ENCODE results near the gene ACSM2B.
"Not testable (repeated sequence)": the region's sequence is repeated elsewhere in the genome, so short reads cannot be mapped to it uniquely, and the experiment has no call there.

The ACSM2B gene

GRCh38 chr16:20612551-20613480 lies 36.6 kb upstream of the ACSM2B start:
- H3K9ac ChIP-seq (ENCODE audit: low read depth, low read length) = no peak overlapping the region
- H3K4me1 ChIP-seq (ENCODE audit: control insufficient read depth, insufficient read depth, low read length) = no peaks in the 10 kb centered on the region
- H3K4me2 ChIP-seq (ENCODE audit: low read length) = no peak overlapping the region
- no peaks in the 10 kb centered on the region for H3K27me3 ChIP-seq (ENCODE audit: control insufficient read depth, insufficient read depth, low read length)
- H3K4me3 ChIP-seq (ENCODE audit: low read length) = no peak overlapping the region
- no peaks in the 10 kb centered on the region for H3K9me3 ChIP-seq (replicated peaks; ENCODE audit: low read length)
- H3K36me3 ChIP-seq (ENCODE audit: insufficient read depth, low read length) = no peaks in the 10 kb centered on the region

GRCh38 chr16:20611975-20612481 lies 35.9 kb upstream of the ACSM2B start:
- H3K9me3 ChIP-seq (replicated peaks; ENCODE audit: low read length) = no peaks in the 10 kb centered on the region
- no peak overlapping the region for H3K4me3 ChIP-seq (ENCODE audit: low read length)
- H3K27me3 ChIP-seq (ENCODE audit: control insufficient read depth, insufficient read depth, low read length) = no peaks in the 10 kb centered on the region
- H3K9ac ChIP-seq (ENCODE audit: low read depth, low read length) = no peak overlapping the region
- H3K4me2 ChIP-seq (ENCODE audit: low read length) = no peak overlapping the region
- no peaks in the 10 kb centered on the region for H3K36me3 ChIP-seq (ENCODE audit: insufficient read depth, low read length)
- no peaks in the 10 kb centered on the region for H3K4me1 ChIP-seq (ENCODE audit: control insufficient read depth, insufficient read depth, low read length)

- Histone ChIP-seq H3K9ac (ENCODE audit: low read depth, low read length) (no peak overlapping the region), H3K27me3 (ENCODE audit: control insufficient read depth, insufficient read depth, low read length) (no peaks in the 10 kb centered on the region), H3K4me1 (ENCODE audit: control insufficient read depth, insufficient read depth, low read length) (no peaks in the 10 kb centered on the region), H3K36me3 (ENCODE audit: insufficient read depth, low read length) (no peaks in the 10 kb centered on the region), H3K9me3 (replicated peaks; ENCODE audit: low read length) (no peaks in the 10 kb centered on the region), H3K4me2 (ENCODE audit: low read length) (no peak overlapping the region), H3K4me3 (ENCODE audit: low read length) (no peak overlapping the region)
These were observed 35.3 kb upstream of the ACSM2B start for GRCh38 chr16:20611350-20611902.

GRCh38 chr16:20610892-20611349 lies 34.8 kb upstream of the ACSM2B start:
- Histone ChIP-seq H3K9me3 (replicated peaks; ENCODE audit: low read length) (no peaks in the 10 kb centered on the region), H3K4me1 (ENCODE audit: control insufficient read depth, insufficient read depth, low read length) (no peaks in the 10 kb centered on the region), H3K4me3 (ENCODE audit: low read length) (no peak overlapping the region), H3K4me2 (ENCODE audit: low read length) (no peak overlapping the region), H3K36me3 (ENCODE audit: insufficient read depth, low read length) (no peaks in the 10 kb centered on the region), H3K27me3 (ENCODE audit: control insufficient read depth, insufficient read depth, low read length) (no peaks in the 10 kb centered on the region), H3K9ac (ENCODE audit: low read depth, low read length) (no peak overlapping the region)

- Histone ChIP-seq H3K4me2 (ENCODE audit: low read length) (no peak overlapping the region), H3K4me3 (ENCODE audit: low read length) (no peak overlapping the region), H3K4me1 (ENCODE audit: control insufficient read depth, insufficient read depth, low read length) (no peaks in the 10 kb centered on the region), H3K9ac (ENCODE audit: low read depth, low read length) (no peak overlapping the region), H3K27me3 (ENCODE audit: control insufficient read depth, insufficient read depth, low read length) (no peaks in the 10 kb centered on the region), H3K9me3 (replicated peaks; ENCODE audit: low read length) (no peaks in the 10 kb centered on the region), H3K36me3 (ENCODE audit: insufficient read depth, low read length) (no peaks in the 10 kb centered on the region)
These were observed 34.2 kb upstream of the ACSM2B start for GRCh38 chr16:20610211-20610891.

- H3K9ac ChIP-seq (ENCODE audit: low read depth, low read length); H3K4me1 ChIP-seq (ENCODE audit: control insufficient read depth, insufficient read depth, low read length); H3K9me3 ChIP-seq (replicated peaks; ENCODE audit: low read length); H3K36me3 ChIP-seq (ENCODE audit: insufficient read depth, low read length); H3K4me3 ChIP-seq (ENCODE audit: low read length); H3K4me2 ChIP-seq (ENCODE audit: low read length); H3K27me3 ChIP-seq (ENCODE audit: control insufficient read depth, insufficient read depth, low read length): not testable (repeated sequence)
These were observed 26.0 kb upstream of the ACSM2B start for GRCh38 chr16:20602205-20602604.

- not testable (repeated sequence) for H3K4me3 ChIP-seq (ENCODE audit: low read length); H3K9ac ChIP-seq (ENCODE audit: low read depth, low read length); H3K36me3 ChIP-seq (ENCODE audit: insufficient read depth, low read length); H3K9me3 ChIP-seq (replicated peaks; ENCODE audit: low read length); H3K4me2 ChIP-seq (ENCODE audit: low read length); H3K27me3 ChIP-seq (ENCODE audit: control insufficient read depth, insufficient read depth, low read length); H3K4me1 ChIP-seq (ENCODE audit: control insufficient read depth, insufficient read depth, low read length)
These were observed 23.3 kb upstream of the ACSM2B start for GRCh38 chr16:20599475-20599874.

GRCh38 chr16:20598832-20599469 lies 22.8 kb upstream of the ACSM2B start:
- H3K4me2 ChIP-seq (ENCODE audit: low read length) = no peak overlapping the region

GRCh38 chr16:20595694-20596093 lies 19.5 kb upstream of the ACSM2B start:
- not testable (repeated sequence) for H3K36me3 ChIP-seq (ENCODE audit: insufficient read depth, low read length); H3K27me3 ChIP-seq (ENCODE audit: control insufficient read depth, insufficient read depth, low read length); H3K9me3 ChIP-seq (replicated peaks; ENCODE audit: low read length); H3K4me2 ChIP-seq (ENCODE audit: low read length); H3K9ac ChIP-seq (ENCODE audit: low read depth, low read length); H3K4me1 ChIP-seq (ENCODE audit: control insufficient read depth, insufficient read depth, low read length); H3K4me3 ChIP-seq (ENCODE audit: low read length)

More at GRCh38 chr16:20598832-20599469, 22.8 kb upstream of the ACSM2B start:
- no peak overlapping the region for H3K9ac ChIP-seq (ENCODE audit: low read depth, low read length)
- no peaks in the 10 kb centered on the region for H3K36me3 ChIP-seq (ENCODE audit: insufficient read depth, low read length)
- H3K9me3 ChIP-seq (replicated peaks; ENCODE audit: low read length) = no peaks in the 10 kb centered on the region
- no peaks in the 10 kb centered on the region for H3K4me1 ChIP-seq (ENCODE audit: control insufficient read depth, insufficient read depth, low read length)
- H3K4me3 ChIP-seq (ENCODE audit: low read length) = no peak overlapping the region
- no peaks in the 10 kb centered on the region for H3K27me3 ChIP-seq (ENCODE audit: control insufficient read depth, insufficient read depth, low read length)

GRCh38 chr16:20595068-20595467 lies 18.9 kb upstream of the ACSM2B start:
- not testable (repeated sequence) for H3K4me2 ChIP-seq (ENCODE audit: low read length); H3K9me3 ChIP-seq (replicated peaks; ENCODE audit: low read length); H3K27me3 ChIP-seq (ENCODE audit: control insufficient read depth, insufficient read depth, low read length); H3K36me3 ChIP-seq (ENCODE audit: insufficient read depth, low read length); H3K4me1 ChIP-seq (ENCODE audit: control insufficient read depth, insufficient read depth, low read length); H3K4me3 ChIP-seq (ENCODE audit: low read length); H3K9ac ChIP-seq (ENCODE audit: low read depth, low read length)

GRCh38 chr16:20592780-20593179 lies 16.6 kb upstream of the ACSM2B start:
- H3K9ac ChIP-seq (ENCODE audit: low read depth, low read length); H3K9me3 ChIP-seq (replicated peaks; ENCODE audit: low read length); H3K4me3 ChIP-seq (ENCODE audit: low read length); H3K36me3 ChIP-seq (ENCODE audit: insufficient read depth, low read length); H3K4me1 ChIP-seq (ENCODE audit: control insufficient read depth, insufficient read depth, low read length); H3K4me2 ChIP-seq (ENCODE audit: low read length); H3K27me3 ChIP-seq (ENCODE audit: control insufficient read depth, insufficient read depth, low read length): not testable (repeated sequence)
